OCI-LY1 (cell line): Measurements from ENCODE around the gene PSMG4.

Experiments used
- H2AFZ ChIP-seq: fragments of 200-600 bp; sonication (generic), shearing (Covaris generic); 2 replicates; pipeline ENCODE4 v1.6.0; 2014; ENCODE audit warnings: antibody characterized with exemption, mild to moderate bottlenecking, low read length
- H3F3A ChIP-seq: fragments of 200-600 bp; sonication (generic), shearing (Covaris generic); 2 replicates; pipeline ENCODE4 v1.6.0; 2014; ENCODE audit warnings: mild to moderate bottlenecking, antibody characterized with exemption, low read length, moderate library complexity; ENCODE audit not compliant: insufficient read depth
- H3K27ac ChIP-seq: fragments of 200-600 bp; sonication (generic); 2 replicates; pipeline ENCODE4 v1.5.1; 2014; ENCODE audit warnings: low read length, mixed run types, mild to moderate bottlenecking, low read depth; ENCODE audit not compliant: poor library complexity, severe bottlenecking
- H3K27me3 ChIP-seq: fragments of 200-600 bp; sonication (generic); 2 replicates; pipeline ENCODE4 v1.6.0; 2014; ENCODE audit warnings: antibody characterized with exemption, mild to moderate bottlenecking, low read length, moderate library complexity; ENCODE audit not compliant: insufficient read depth
- H3K36me3 ChIP-seq: fragments of 200-600 bp; sonication (generic); 2 replicates; pipeline ENCODE4 v1.6.1; 2014; ENCODE audit warnings: mild to moderate bottlenecking, antibody characterized with exemption, low read length, moderate library complexity, mixed read lengths; ENCODE audit not compliant: insufficient read depth
- H3K4me1 ChIP-seq: fragments of 200-600 bp; sonication (generic); 2 replicates; pipeline ENCODE4 v1.5.1; 2014; ENCODE audit warnings: mild to moderate bottlenecking, low read length, moderate library complexity; ENCODE audit not compliant: insufficient read depth, severe bottlenecking
- H3K4me2 ChIP-seq: fragments of 200-600 bp; sonication (generic), shearing (Covaris generic); 2 replicates; pipeline ENCODE4 v1.6.1; 2014; ENCODE audit warnings: low read length
- H3K4me3 ChIP-seq: fragments of 200-600 bp; sonication (generic); 2 replicates; pipeline ENCODE4 v1.5.1; 2014; ENCODE audit warnings: low read length, low read depth, mild to moderate bottlenecking, mixed read lengths; ENCODE audit not compliant: poor library complexity, severe bottlenecking
- H3K79me2 ChIP-seq: fragments of 200-600 bp; shearing (Covaris generic); 2 replicates; pipeline ENCODE4 v1.6.1; 2016; ENCODE audit warnings: mixed run types, low read length, mixed read lengths; ENCODE audit not compliant: insufficient read depth
- H3K9ac ChIP-seq: fragments of 200-600 bp; sonication (generic), shearing (Covaris generic); 2 replicates; pipeline ENCODE4 v1.6.1; 2014; ENCODE audit warnings: mild to moderate bottlenecking, low read length, mixed read lengths
- H3K9me2 ChIP-seq: fragments of 200-600 bp; sonication (generic), shearing (Covaris generic); 2 replicates; pipeline ENCODE4 v1.6.1; 2014; ENCODE audit warnings: low read depth, mild to moderate bottlenecking, low read length, mixed read lengths
- H3K9me3 ChIP-seq: fragments of 200-600 bp; shearing (Covaris generic); 2 replicates; pipeline ENCODE4 v1.6.1; 2014; ENCODE audit warnings: low read length, mixed read lengths
- H4K20me1 ChIP-seq: fragments of 200-600 bp; sonication (generic), shearing (Covaris generic); 2 replicates; pipeline ENCODE4 v1.6.0; 2016; ENCODE audit warnings: mild to moderate bottlenecking, low read length; ENCODE audit not compliant: insufficient read depth
- CTCF ChIP-seq: fragments of 200-600 bp; sonication (generic), shearing (Covaris generic); IDR thresholded peaks from 2 replicates; pipeline ENCODE4 v1.5.1; 2017; ENCODE audit warnings: mild to moderate bottlenecking, antibody characterized with exemption, low read length, moderate library complexity, mixed read lengths
- EZH2 ChIP-seq: fragments of 200-600 bp; sonication (generic), shearing (Covaris generic); IDR thresholded peaks from 2 replicates; pipeline ENCODE4 v1.8.0; 2017; ENCODE audit warnings: borderline replicate concordance, mixed run types, mild to moderate bottlenecking, antibody characterized with exemption, low read length, moderate library complexity, mixed read lengths

Gene PSMG4

GRCh38 chr6:3258720-3259490 lies at the start of gene PSMG4:
TSS of gene PSMG4 (plus strand) at chr6:3258947. CDS start at chr6:3259023, 76 bp downstream.
- no peak within 1 kb of the TSS for H2AFZ ChIP-seq
- H3K36me3 ChIP-seq, result peaks cover 27% of the 10 kb centered on the region
- peaks cover 32% of the 10 kb centered on the region for H3K79me2 ChIP-seq
- H3K9me3 ChIP-seq, result no peaks in the 10 kb centered on the region
- peak within 1 kb of the TSS; percentile 41 for H3K27ac ChIP-seq
- no peaks in the 10 kb centered on the region for H3K9me2 ChIP-seq
- H4K20me1 ChIP-seq, result no peaks in the 10 kb centered on the region
- peak within 1 kb of the TSS; percentile 65 for H3K4me2 ChIP-seq
- peak within 1 kb of the TSS; percentile 86 for H3K4me3 ChIP-seq
- TF ChIP-seq EZH2 (no peak), CTCF (no peak)
- H3F3A ChIP-seq, result no peaks in the 10 kb centered on the region
- H3K27me3 ChIP-seq, result no peaks in the 10 kb centered on the region
- peaks cover 24% of the 10 kb centered on the region for H3K4me1 ChIP-seq
- H3K9ac ChIP-seq, result peak within 1 kb of the TSS; percentile 90

GRCh38 chr6:3209114-3210023 lies 49.4 kb upstream of the PSMG4 start:
- no peaks in the 10 kb centered on the region for H3K79me2 ChIP-seq
- H3K27me3 ChIP-seq, result no peaks in the 10 kb centered on the region; the same call in 1 of the 2 replicates
- H3K4me3 ChIP-seq, result no peak overlapping the region
- no peak overlapping the region for H3K4me2 ChIP-seq
- H3K9me3 ChIP-seq, result no peaks in the 10 kb centered on the region
- no peaks in the 10 kb centered on the region for H3K36me3 ChIP-seq
- H3K27ac ChIP-seq, result no peak overlapping the region
- TF ChIP-seq EZH2 (no peak), CTCF (no peak)
- H3K9ac ChIP-seq, result no peak overlapping the region
- no peak overlapping the region for H2AFZ ChIP-seq
- H3F3A ChIP-seq, result no peaks in the 10 kb centered on the region
- no peaks in the 10 kb centered on the region for H4K20me1 ChIP-seq
- H3K9me2 ChIP-seq, result no peaks in the 10 kb centered on the region
- H3K4me1 ChIP-seq, result no peaks in the 10 kb centered on the region

GRCh38 chr6:3210024-3210610 lies 48.6 kb upstream of the PSMG4 start:
- TF ChIP-seq CTCF (no peak), EZH2 (no peak)
- no peak overlapping the region for H3K9ac ChIP-seq
- H3K79me2 ChIP-seq, result no peaks in the 10 kb centered on the region
- H4K20me1 ChIP-seq, result no peaks in the 10 kb centered on the region
- H3K4me3 ChIP-seq, result no peak overlapping the region
- no peak overlapping the region for H3K27ac ChIP-seq
- H3K4me1 ChIP-seq, result no peaks in the 10 kb centered on the region
- H3K36me3 ChIP-seq, result no peaks in the 10 kb centered on the region
- H3F3A ChIP-seq, result no peaks in the 10 kb centered on the region
- no peaks in the 10 kb centered on the region; the same call in 1 of the 2 replicates for H3K27me3 ChIP-seq
- no peaks in the 10 kb centered on the region for H3K9me2 ChIP-seq
- no peaks in the 10 kb centered on the region for H3K9me3 ChIP-seq
- H2AFZ ChIP-seq, result no peak overlapping the region
- no peak overlapping the region for H3K4me2 ChIP-seq
